GM21447 (cell line): ENCODE measurements around the gene GASK1A.
A peak's percentile ranks its signal among the peaks of the same experiment; 100 is the strongest.

Experiments
- ATAC-seq: cut with Tn5 transposase; IDR thresholded peaks from one replicate; pipeline ENCODE4 v1.9.1; 2021; ENCODE audit not compliant: unreplicated experiment

GASK1A gene

GRCh38 chr3:43082457-43082856, 103.3 kb downstream of the GASK1A start:
- ATAC-seq, result no peak

- ATAC-seq, result no peak
Measured at GRCh38 chr3:43086460-43087165, 107.5 kb downstream of the GASK1A start.

- ATAC-seq, result no peak
Measured at GRCh38 chr3:43087249-43087776, 108.2 kb downstream of the GASK1A start.

DNA sequence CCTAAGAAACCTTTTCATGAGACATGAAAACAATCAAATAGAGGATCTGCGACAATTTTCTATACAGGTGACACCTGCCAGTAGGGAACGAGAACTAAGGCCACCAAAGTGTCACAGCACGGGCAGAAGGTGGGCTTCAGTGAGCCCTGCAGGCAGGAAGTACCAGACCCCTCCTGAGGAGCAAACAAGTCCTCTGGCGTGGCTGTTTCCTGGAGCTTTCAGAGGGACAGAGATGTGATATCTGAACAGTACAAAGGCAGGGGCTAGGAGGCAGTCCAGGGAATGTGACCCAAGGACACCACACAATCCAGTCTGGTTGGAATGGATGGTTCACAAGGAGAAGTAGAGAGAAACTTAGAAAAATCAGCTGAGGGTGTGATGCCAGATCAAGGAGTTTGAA, 110.0 kb downstream of the GASK1A start:
- ATAC-seq, result no peak

DNA sequence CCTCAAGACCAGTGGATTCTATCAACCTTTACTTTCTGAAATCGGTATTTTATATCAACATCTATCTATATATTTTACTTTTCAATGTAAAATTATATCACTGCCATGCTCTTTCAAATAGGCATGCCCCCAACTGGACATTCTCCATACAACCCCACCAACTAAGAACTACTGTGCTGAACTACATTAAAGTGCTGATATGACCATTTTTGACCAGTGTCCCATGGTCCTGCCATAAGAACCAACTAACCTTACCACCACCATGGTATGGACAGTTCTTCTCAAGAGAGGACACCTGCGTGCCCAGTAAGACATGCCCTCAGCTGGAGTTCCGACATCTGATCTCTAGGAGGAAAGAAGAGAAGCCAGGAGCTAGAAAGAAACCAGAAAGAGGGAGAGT, 111.1 kb downstream of the GASK1A start:
- no peak for ATAC-seq

- ATAC-seq, result no peak
Measured at GRCh38 chr3:43091481-43091880, 112.4 kb downstream of the GASK1A start.

DNA sequence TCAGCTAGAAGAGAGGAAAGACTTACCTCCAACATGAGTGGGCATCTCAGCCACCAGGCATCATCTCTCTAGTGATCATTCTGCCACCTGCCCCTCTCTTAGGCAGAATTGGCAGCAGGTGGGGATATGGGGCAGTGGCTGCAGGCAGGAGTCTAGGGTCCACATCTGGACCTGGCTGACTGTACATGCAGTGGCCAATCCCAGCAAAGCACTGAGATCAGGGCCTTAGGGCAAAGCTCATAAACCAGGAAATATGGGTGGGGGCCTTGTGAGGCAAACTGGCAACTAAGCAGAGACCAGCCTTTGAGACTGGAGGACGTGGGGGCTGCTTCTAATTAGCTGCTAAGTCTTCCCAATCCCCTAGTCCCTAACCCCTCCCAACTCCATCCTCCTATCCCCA, 113.9 kb downstream of the GASK1A start:
- ATAC-seq, result no peak

DNA sequence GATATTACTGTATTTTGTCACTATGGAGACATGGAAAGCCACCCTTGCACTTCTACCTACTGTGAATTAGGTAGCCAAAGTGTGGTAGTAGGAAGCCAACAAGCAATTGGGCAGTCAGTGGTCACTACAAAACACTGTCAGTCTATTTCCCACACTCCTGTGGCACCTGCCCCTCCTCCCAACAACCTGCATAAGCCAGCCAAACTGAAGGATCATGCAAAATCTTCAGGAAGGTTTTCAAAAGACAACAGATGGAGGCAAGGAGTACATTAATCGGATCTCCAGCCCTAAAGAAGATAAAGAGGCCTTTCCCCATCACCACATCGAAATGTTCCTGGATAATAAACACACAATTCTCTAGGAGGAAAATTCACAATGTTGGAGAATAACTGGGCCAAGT, 114.9 kb downstream of the GASK1A start:
- no peak for ATAC-seq

- no peak for ATAC-seq
Measured at GRCh38 chr3:43094381-43094780, 115.3 kb downstream of the GASK1A start.

DNA sequence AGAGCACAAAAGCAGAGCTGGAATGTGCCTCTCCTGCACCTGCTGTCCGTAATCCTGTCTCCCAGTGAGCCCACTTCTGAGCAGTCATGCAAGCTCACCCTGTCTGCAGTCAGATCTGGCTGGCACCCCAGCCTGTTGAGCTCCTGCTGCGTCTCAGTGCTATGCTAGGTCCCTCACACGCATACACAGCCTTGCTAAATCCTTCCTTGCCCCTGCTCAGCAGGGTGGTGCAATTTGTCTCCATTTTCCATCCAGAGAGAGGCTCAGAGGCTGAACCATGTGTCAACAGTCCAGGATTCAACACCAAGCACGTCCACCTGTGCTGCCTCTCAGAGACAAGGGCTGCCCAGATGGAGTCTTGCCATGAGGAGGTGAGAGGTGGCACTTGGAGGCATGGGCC, 115.7 kb downstream of the GASK1A start:
- ATAC-seq, result no peak

DNA sequence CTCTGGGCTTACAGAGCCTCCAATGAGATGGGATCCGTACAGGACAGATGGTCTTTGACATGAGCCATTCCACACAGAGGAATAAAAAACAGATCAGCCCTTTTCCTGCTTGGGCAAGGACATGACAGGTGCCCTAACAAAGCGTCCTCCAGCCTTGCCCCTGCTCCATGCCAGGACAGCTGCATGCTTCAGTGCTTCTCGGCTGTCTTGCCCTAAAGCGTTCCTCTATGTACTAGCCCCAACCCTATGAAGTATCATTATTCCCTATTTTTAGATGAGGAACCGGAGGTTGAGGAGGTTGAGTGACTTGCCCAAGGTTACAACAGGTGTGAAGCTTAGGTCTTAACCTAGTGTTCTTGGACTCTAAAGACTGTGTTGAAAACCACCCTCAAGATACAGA, 116.3 kb downstream of the GASK1A start:
- ATAC-seq, result no peak

DNA sequence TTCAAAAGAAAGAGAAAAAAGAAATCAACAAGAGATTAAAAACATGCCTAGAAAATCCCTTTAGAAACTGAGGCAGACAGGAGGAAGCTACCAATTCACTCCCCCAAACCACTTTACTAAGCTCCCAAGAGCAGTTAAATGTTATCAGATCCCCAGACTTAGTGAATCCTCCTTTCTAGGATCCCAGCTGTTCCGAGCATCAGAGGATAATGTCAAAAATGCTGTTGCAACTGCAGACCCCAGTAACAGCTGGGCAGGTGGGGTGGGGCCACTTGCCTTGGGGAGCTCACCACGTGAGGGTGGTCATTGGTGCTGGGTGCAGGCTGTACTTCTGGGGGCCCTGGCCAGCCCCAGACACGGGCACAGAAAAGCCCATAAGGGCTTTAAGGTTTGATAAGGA, 117.7 kb downstream of the GASK1A start:
- ATAC-seq, result no peak

DNA sequence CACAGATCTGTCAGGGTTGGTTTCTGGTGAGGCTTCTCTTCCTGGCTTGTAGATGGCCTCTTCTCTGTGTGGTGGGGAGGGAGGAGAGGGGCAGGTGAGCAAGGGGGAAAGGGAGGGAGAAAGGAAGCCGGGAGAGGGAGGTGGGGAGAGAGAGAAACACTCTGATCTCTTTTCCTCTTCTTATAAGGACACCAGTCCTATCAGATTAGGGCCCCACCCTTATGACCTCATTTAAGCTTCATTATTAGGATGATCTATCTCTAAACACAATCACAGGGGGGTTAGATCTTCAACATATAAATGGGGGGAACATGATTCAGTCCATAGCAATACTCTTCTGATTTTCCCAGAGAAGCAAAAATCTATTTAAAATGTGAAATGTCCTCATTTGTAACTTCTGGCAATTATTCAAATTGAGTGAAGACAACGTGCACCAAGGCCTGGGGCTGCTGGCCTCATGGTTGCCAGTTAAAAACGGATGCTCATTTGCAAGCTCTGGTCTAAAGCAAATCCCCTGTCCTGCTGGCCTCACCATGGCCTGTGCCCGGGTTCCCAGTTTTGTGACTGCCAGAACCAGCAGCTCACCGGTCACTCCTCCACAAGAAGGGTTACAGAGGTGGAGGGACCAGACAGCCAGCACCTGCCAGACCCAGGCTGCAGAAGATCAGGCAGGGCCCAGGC, 118.4 kb downstream of the GASK1A start:
- no peak for ATAC-seq

GRCh38 chr3:43098761-43099160, 119.7 kb downstream of the GASK1A start:
- no peak for ATAC-seq

GRCh38 chr3:43102773-43103480, 123.8 kb downstream of the GASK1A start:
- ATAC-seq, result no peak

DNA sequence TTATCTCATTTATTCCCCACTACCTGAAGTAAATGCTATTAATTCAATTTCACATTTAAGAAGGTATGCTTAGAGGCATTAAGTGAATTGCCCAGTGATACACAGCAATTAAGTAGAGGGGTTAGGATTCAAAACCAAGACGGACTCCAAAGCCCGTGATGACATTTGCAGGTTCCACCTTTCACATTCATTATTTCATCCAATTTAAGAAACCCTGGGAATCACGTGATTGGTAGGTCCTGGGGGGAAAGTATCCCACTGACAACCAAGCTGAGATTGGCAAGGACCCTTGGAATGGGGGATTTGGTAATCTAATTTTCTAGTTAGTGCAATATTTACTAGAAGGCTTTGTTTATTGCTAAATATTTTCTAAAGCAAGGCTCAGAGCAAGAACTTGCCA, 124.9 kb downstream of the GASK1A start:
- no peak for ATAC-seq

GRCh38 chr3:43104660-43105595, 125.8 kb downstream of the GASK1A start:
- ATAC-seq, result no peak

DNA sequence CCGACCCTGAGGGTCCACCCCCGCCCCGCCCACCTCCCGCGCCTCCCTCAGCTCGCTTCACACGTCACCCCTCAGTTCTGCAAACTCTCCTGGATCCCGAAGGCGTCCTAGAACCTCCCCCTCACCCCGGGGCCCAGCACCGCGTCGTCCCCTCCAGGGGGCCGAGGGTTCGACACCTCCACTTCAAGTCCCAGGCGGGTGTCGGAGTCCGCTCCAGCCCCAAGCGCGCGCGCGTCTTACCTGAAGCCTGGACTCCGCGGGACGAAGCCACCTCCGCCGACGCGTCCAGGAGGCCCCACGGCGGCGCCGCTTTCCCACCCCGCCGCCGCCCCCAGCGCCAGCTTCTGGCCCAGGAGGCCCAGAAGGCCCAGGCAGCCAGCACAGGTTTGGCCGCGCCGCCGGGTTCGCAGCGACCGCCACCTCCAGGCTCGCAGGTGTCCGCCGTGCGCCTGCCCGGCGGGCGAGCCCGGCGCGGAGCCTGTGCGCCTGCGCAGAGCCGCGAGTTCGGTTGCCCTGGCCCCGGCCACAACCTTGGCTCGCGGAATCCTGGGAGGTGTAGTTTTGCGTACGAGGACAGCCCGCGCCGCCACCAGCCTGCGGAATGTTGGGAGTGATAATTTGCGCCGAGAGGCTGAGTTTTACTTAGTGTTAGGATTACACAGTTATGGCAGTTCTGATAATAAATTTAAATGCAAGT, 126.6 kb downstream of the GASK1A start, which contains the start of gene POMGNT2:
Gene POMGNT2, minus strand, starts transcription at position 484 of the 697 bp plus-strand sequence. CDS start 24,648 bp downstream, outside the sequence.
- ATAC-seq, result peak; percentile 83

DNA sequence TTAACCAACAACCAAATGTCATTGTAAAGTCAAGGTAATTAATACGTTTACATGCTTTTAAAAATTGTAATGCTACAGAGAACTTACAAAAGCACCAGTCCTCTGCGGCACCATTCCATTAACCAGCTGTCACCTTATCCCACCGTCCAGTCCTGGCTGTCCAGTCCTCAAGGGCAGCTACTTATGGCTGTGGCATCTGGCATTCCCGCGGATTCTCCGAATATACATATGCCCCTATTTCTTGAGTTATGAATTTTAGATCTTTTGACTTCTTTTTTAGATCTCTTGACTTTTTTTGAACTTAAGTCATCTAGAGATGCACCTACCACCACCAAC, 127.2 kb downstream of the GASK1A start:
- no peak for ATAC-seq
